DND-41 (cell line): Measurements from ENCODE around the gene MTARC1.

Experiments used
- EZH2 ChIP-seq: IDR thresholded peaks from 3 replicates; pipeline ENCODE4 v1.6.1; 2012; ENCODE audit warnings: borderline replicate concordance, low read depth, mild to moderate bottlenecking, moderate library complexity, low read length, inconsistent platforms; ENCODE audit not compliant: severe bottlenecking
- TF ChIP-seq, protein P1 (sequence below): IDR thresholded peaks from 2 replicates; pipeline ENCODE4 v1.5.1; 2012; ENCODE audit warnings: borderline replicate concordance, low read length, moderate library complexity, mild to moderate bottlenecking; ENCODE audit not compliant: poor library complexity, severe bottlenecking; ENCODE audit errors: extremely low read depth

DNA sequence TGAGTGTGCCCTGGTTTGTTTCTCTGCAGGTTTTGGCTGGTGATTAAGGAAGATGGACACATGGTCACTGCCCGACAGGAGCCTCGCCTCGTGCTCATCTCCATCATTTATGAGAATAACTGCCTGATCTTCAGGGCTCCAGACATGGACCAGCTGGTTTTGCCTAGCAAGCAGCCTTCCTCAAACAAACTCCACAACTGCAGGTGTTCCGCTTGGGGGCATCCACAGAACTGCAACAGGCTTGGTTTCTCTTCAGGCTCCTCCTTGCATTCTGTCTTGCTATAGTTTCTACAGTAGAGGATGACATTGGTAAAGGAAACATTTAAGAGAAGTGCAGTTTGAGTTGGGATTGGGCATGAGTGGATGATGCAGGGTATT, 31.8 kb upstream of the MTARC1 start:
- TF ChIP-seq, protein P1, sequence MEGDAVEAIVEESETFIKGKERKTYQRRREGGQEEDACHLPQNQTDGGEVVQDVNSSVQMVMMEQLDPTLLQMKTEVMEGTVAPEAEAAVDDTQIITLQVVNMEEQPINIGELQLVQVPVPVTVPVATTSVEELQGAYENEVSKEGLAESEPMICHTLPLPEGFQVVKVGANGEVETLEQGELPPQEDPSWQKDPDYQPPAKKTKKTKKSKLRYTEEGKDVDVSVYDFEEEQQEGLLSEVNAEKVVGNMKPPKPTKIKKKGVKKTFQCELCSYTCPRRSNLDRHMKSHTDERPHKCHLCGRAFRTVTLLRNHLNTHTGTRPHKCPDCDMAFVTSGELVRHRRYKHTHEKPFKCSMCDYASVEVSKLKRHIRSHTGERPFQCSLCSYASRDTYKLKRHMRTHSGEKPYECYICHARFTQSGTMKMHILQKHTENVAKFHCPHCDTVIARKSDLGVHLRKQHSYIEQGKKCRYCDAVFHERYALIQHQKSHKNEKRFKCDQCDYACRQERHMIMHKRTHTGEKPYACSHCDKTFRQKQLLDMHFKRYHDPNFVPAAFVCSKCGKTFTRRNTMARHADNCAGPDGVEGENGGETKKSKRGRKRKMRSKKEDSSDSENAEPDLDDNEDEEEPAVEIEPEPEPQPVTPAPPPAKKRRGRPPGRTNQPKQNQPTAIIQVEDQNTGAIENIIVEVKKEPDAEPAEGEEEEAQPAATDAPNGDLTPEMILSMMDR: no peak
- TF ChIP-seq EZH2: no peak
